HCT116 (cell line): ENCODE data around the gene ANO3. TPM values are rescaled to one million over a fixed set of nuclear protein-coding genes. Genes with fewer than 3 reads are reported as not detected.

Experiments
- ATAC-seq: fragments of 200-7000 bp; cut with Tn5 transposase; 2 replicates; pipeline ENCODE4 v1.9.1; 2020; ENCODE audit warnings: mild to moderate bottlenecking, moderate library complexity
- BruUV-seq: library from RNA; stranded (reverse); fragments of 400-500 nt; replicated peaks from 2 replicates; lab custom pipeline; 2021; lab: Mats Ljungman, UMichigan
- CTCF ChIA-PET: fragments of 300-600 bp; sonication (Branson Sonifier 250); formaldehyde crosslinking; loops from one replicate; lab custom pipeline; 2021; ENCODE audit warnings: antibody characterized with exemption; lab: Charles Lee
- POLR2A ChIA-PET: fragments of 300-600, 350-600 bp; sonication (Branson Sonifier 250); formaldehyde crosslinking; loops from one replicate; lab custom pipeline; 2021; ENCODE audit warnings: antibody characterized with exemption; lab: Charles Lee
- RAD21 ChIA-PET, 2 experiments: fragments of 300-600 bp; sonication (Branson Sonifier 250); formaldehyde crosslinking; loops; one replicate each; lab custom pipeline; 2023; ENCODE audit warnings: low total read pairs in 2 of 2; ENCODE audit not compliant: uncharacterized antibody in 2 of 2, unreplicated experiment in 2 of 2, low non-redundant PET in 1 of 2; lab: Charles Lee
- DNase-seq: peaks from one replicate; pipeline ENCODE4 v3.0.0-alpha.2; 2010; ENCODE audit warnings: low read depth, low spot score
- H2AFZ ChIP-seq: fragments of 200-600 bp; shearing (Covaris generic), sonication (generic); 2 replicates; pipeline ENCODE4 v1.6.1; 2017; ENCODE audit warnings: low read depth, mixed run types, mixed read lengths, antibody characterized with exemption, low read length; ENCODE audit not compliant: poor library complexity, severe bottlenecking
- H3K27ac ChIP-seq: 2 replicates; pipeline ENCODE4 v1.5.1; 2012; ENCODE audit warnings: low read depth, low read length
- H3K27me3 ChIP-seq: fragments of 200-600 bp; sonication (generic); 2 replicates; pipeline ENCODE4 v1.6.1; 2016; ENCODE audit warnings: mixed run types, low read length, mixed read lengths; ENCODE audit not compliant: insufficient read depth
- H3K36me3 ChIP-seq, 2 experiments: fragments of 200-500 bp in 1 of 2; fragments of 200-600 bp in 1 of 2; sonication (Bioruptor generic) in 1 of 2; sonication (generic) in 1 of 2; 2 replicates each; pipeline versions ENCODE4 v1.5.1 to v1.6.1; 2014 to 2016; ENCODE audit warnings: low read length in 2 of 2, inconsistent platforms in 1 of 2, mixed read lengths in 1 of 2, mixed run types in 1 of 2; ENCODE audit not compliant: insufficient read depth in 2 of 2, control insufficient read depth in 1 of 2
- H3K4me1 ChIP-seq, 2 experiments: fragments of 200-600 bp in 1 of 2; sonication (generic) in 1 of 2; 2 replicates each; pipeline versions ENCODE4 v1.5.1 to v1.6.1; 2012 to 2017; ENCODE audit warnings: low read length in 2 of 2, inconsistent platforms in 1 of 2, mild to moderate bottlenecking in 1 of 2, mixed read lengths in 1 of 2, mixed run types in 1 of 2, moderate library complexity in 1 of 2; ENCODE audit not compliant: insufficient read depth in 2 of 2, control insufficient read depth in 1 of 2
- H3K4me2 ChIP-seq: fragments of 200-600 bp; sonication (generic); 2 replicates; pipeline ENCODE4 v1.6.1; 2017; ENCODE audit warnings: mixed run types, low read length, mixed read lengths
- H3K4me3 ChIP-seq, 2 experiments: fragments of 200-600 bp in 1 of 2; sonication (generic) in 1 of 2; replicated peaks in 1 of 2; 2 replicates each; pipeline ENCODE4 v1.5.1; 2011 to 2016; ENCODE audit warnings: low read length in 2 of 2, control low read depth in 1 of 2, low read depth in 1 of 2, mild to moderate bottlenecking in 1 of 2, mixed read lengths in 1 of 2, mixed run types in 1 of 2
- H3K79me2 ChIP-seq: fragments of 200-600 bp; sonication (generic); 2 replicates; pipeline ENCODE4 v1.6.1; 2017; ENCODE audit warnings: mild to moderate bottlenecking, mixed run types, low read length, moderate library complexity, mixed read lengths; ENCODE audit not compliant: insufficient read depth
- H3K9ac ChIP-seq: fragments of 200-600 bp; sonication (generic); 2 replicates; pipeline ENCODE4 v1.6.1; 2016; ENCODE audit warnings: low read length, mixed read lengths
- H3K9me2 ChIP-seq: fragments of 200-600 bp; sonication (generic), shearing (Covaris generic); 2 replicates; pipeline ENCODE4 v1.6.1; 2017; ENCODE audit warnings: mixed run types, mild to moderate bottlenecking, moderate library complexity; ENCODE audit not compliant: insufficient read depth
- H3K9me3 ChIP-seq, 2 experiments: fragments of 200-500 bp in 1 of 2; fragments of 200-600 bp in 1 of 2; sonication (Bioruptor generic) in 1 of 2; sonication (generic) in 1 of 2; 2 replicates each; pipeline ENCODE4 v1.6.1; 2014 to 2017; ENCODE audit warnings: low read length in 2 of 2, mixed read lengths in 2 of 2, inconsistent platforms in 1 of 2, low read depth in 1 of 2, mild to moderate bottlenecking in 1 of 2, mixed run types in 1 of 2, moderate library complexity in 1 of 2; ENCODE audit not compliant: control insufficient read depth in 1 of 2, insufficient read depth in 1 of 2
- H4K20me1 ChIP-seq: fragments of 200-600 bp; sonication (generic), shearing (Covaris generic); 2 replicates; pipeline ENCODE4 v1.6.1; 2017; ENCODE audit warnings: mixed run types, mild to moderate bottlenecking, moderate library complexity; ENCODE audit not compliant: insufficient read depth
- ATF3 ChIP-seq: IDR thresholded peaks from 2 replicates; pipeline ENCODE4 v1.6.1; 2012
- CBX3 ChIP-seq: IDR thresholded peaks from 2 replicates; pipeline ENCODE4 v1.6.1; 2012; ENCODE audit warnings: low read depth
- CEBPB ChIP-seq: IDR thresholded peaks from 2 replicates; pipeline ENCODE4 v1.6.1; 2012; ENCODE audit warnings: low read depth
- EGR1 ChIP-seq: IDR thresholded peaks from 2 replicates; pipeline ENCODE4 v1.6.1; 2012; ENCODE audit warnings: low read depth
- EZH2 ChIP-seq: fragments of 200-600 bp; sonication (generic); IDR thresholded peaks from 2 replicates; pipeline ENCODE4 v1.6.1; 2017; ENCODE audit warnings: antibody characterized with exemption, mixed run types
- POLR2A ChIP-seq: IDR thresholded peaks from 2 replicates; pipeline ENCODE4 v1.7.0; 2011; ENCODE audit warnings: borderline replicate concordance; ENCODE audit not compliant: insufficient read depth, insufficient read length; ENCODE audit errors: extremely low read depth
- POLR2AphosphoS5 ChIP-seq: IDR thresholded peaks from 2 replicates; pipeline ENCODE4 v1.6.1; 2011; ENCODE audit warnings: mild to moderate bottlenecking, low read depth, low read length, moderate library complexity
- SIN3A ChIP-seq: IDR thresholded peaks from 2 replicates; pipeline ENCODE4 v1.6.1; 2012; ENCODE audit warnings: low read depth
- SP1 ChIP-seq: IDR thresholded peaks from 2 replicates; pipeline ENCODE4 v1.6.1; 2012; ENCODE audit warnings: low read depth
- SRF ChIP-seq: IDR thresholded peaks from 2 replicates; pipeline ENCODE4 v1.6.1; 2012; ENCODE audit warnings: low read depth
- TCF7L2 ChIP-seq: IDR thresholded peaks from 2 replicates; pipeline ENCODE4 v1.7.0; 2011; ENCODE audit warnings: borderline replicate concordance, inconsistent platforms; ENCODE audit not compliant: insufficient read depth, insufficient read length; ENCODE audit errors: extremely low read depth
- YY1 ChIP-seq: IDR thresholded peaks from 2 replicates; pipeline ENCODE4 v1.6.1; 2011; ENCODE audit warnings: low read length, low read depth, moderate library complexity, mild to moderate bottlenecking; ENCODE audit not compliant: insufficient replicate concordance; ENCODE audit errors: extremely low read depth
- ZBTB33 ChIP-seq: IDR thresholded peaks from 2 replicates; pipeline ENCODE4 v1.6.1; 2011; ENCODE audit warnings: mild to moderate bottlenecking, low read length, moderate library complexity; ENCODE audit not compliant: insufficient replicate concordance; ENCODE audit errors: extremely low read depth
- ZFX ChIP-seq: fragments of 450-650 bp; IDR thresholded peaks from 2 replicates; pipeline ENCODE4 v1.6.1; 2017
- intact Hi-C: fragments of 100-400 bp; cut with micrococcal nuclease; formaldehyde crosslinking; loops from 2 replicates; pipeline ENCODE4 v1.10.0; 2022
- total RNA-seq: library from RNA; stranded (reverse); gene quantifications from one replicate; pipeline ENCODE4 v1.2.1, GENCODE V29; 2021; ENCODE audit not compliant: unreplicated experiment
- TF ChIP-seq, protein P1 (sequence below): IDR thresholded peaks from 2 replicates; pipeline ENCODE4 v1.6.1; 2012

Gene ANO3
- total RNA-seq, 1 experiment from 2014 or later, result not detected

DNA sequence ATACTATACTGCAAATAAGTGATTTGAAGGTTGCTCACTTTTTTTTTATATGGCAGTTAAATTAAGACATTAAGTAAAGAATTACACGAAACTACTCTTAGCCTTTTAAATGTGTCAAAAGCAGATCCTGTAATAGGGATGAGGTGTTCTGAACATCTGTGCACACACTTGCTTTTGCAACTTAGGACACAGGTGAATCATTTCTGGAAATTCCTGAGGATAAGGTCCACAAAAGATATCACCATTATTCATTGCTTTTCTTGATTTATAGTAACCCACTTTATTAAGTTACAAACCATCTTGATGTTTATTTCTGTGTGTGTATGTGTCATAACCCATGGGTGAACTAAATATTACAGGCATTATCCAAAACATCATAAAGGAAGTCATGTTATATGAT, 334.0 kb downstream of the ANO3 start:
- Histone ChIP-seq H4K20me1 (no peaks in the 10 kb centered on the region), H3K79me2 (no peaks in the 10 kb centered on the region), H3K4me3 (no peak overlapping the region), H3K4me1 (no peaks in the 10 kb centered on the region), H3K27ac (no peak overlapping the region), H3K9me2 (no peaks in the 10 kb centered on the region), H3K9ac (no peak overlapping the region)
- intact Hi-C loops, result no loop called here
- CTCF ChIA-PET, result no interaction called here
- RAD21 ChIA-PET, result no interaction called here
- TF ChIP-seq POLR2A, result no peak
- no peak for TF ChIP-seq EZH2
- no peak for TF ChIP-seq SP1
- TF ChIP-seq, protein P1, sequence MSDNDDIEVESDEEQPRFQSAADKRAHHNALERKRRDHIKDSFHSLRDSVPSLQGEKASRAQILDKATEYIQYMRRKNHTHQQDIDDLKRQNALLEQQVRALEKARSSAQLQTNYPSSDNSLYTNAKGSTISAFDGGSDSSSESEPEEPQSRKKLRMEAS, result no peak
- no peak for TF ChIP-seq ZBTB33
- no peak for TF ChIP-seq TCF7L2
- no peak for TF ChIP-seq POLR2AphosphoS5
- TF ChIP-seq, all 23 proteins: peak for 0
- no peaks in the 10 kb centered on the region for H3K27me3 ChIP-seq
- DNase-seq, result no peak
- H3K9me3 ChIP-seq, result peaks cover 0 to 3% of the 10 kb centered on the region in 2 experiments; a peak in 2 of 4 replicates
- ATAC-seq, result no peak
- H2AFZ ChIP-seq, result no peak overlapping the region
- H3K36me3 ChIP-seq, result no peaks in the 10 kb centered on the region
- POLR2A ChIA-PET, result no interaction called here
- no TSS peak for BruUV-seq
- no peak overlapping the region for H3K4me2 ChIP-seq

GRCh38 chr11:26675233-26675928, 343.5 kb downstream of the ANO3 start:
- Histone ChIP-seq H3K27me3 (no peaks in the 10 kb centered on the region), H3K4me3 (no peak overlapping the region), H3K4me1 (no peaks in the 10 kb centered on the region), H3K79me2 (no peaks in the 10 kb centered on the region), H3K4me2 (no peak overlapping the region), H4K20me1 (no peaks in the 10 kb centered on the region), H2AFZ (no peak overlapping the region), H3K9me2 (no peaks in the 10 kb centered on the region), H3K9me3 (peaks cover 3 to 5% of the 10 kb centered on the region in 2 experiments; a peak in 2 of 4 replicates), H3K9ac (no peak overlapping the region), H3K27ac (no peak overlapping the region), H3K36me3 (no peaks in the 10 kb centered on the region)
- DNase-seq, result no peak
- POLR2A ChIA-PET, result no interaction called here
- CTCF ChIA-PET, result no interaction called here
- BruUV-seq, result no TSS peak
- no peak for TF ChIP-seq SP1
- TF ChIP-seq SIN3A, result no peak
- no peak for TF ChIP-seq SRF
- no peak for TF ChIP-seq EGR1
- no peak for TF ChIP-seq CEBPB
- no peak for TF ChIP-seq YY1
- TF ChIP-seq ZFX, result no peak
- TF ChIP-seq CBX3, result no peak
- no peak for TF ChIP-seq POLR2A
- TF ChIP-seq ATF3, result no peak
- RAD21 ChIA-PET, result no interaction called here
- intact Hi-C loops, result no loop called here
- no peak for ATAC-seq
